ENCODE data around the gene MDGA2.
"Not testable (repeated sequence)": the region's sequence is repeated elsewhere in the genome, so short reads cannot be mapped to it uniquely, and the experiment has no call there.

The MDGA2 gene

DNA sequence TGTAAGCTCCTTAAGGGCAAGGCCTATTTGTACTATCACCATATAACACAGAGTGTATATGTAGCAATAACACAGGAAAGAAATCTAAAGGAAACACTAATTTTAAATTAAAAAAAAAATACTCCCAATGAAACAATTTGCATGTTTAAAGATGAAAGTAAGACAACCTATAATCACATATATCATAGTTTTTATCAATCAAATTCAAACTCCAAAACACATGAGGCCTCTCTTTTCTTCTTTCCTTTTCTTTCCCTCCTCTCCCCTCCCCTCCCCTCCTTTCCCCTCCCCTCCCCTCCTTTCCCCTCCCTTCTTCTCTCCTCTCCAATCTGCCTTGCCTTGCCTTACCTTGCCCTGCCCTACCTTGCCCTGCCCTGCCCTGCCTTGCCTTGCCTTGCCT is 618.0 kb downstream of the MDGA2 start:
- no peak for DNase-seq

DNA sequence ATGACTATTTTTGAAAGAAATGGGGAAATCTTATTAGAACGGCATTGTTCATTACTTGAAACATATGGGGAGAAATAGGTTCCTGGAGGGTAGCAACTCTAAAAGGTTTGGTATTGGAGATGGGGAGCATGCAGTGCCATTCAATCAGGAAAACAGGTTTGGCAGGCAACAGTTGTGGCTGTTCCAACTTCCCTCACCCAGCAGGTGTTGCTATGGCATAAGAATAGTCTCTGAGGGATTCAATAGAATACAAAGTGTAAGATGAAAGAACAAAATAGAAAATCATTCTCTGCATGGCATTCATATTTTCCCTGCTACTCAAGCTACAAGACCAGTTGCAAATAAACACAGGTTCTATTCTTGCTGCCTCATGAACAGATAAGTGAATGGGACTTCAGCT is 630.6 kb downstream of the MDGA2 start:
- DNase-seq, result no peak

DNA sequence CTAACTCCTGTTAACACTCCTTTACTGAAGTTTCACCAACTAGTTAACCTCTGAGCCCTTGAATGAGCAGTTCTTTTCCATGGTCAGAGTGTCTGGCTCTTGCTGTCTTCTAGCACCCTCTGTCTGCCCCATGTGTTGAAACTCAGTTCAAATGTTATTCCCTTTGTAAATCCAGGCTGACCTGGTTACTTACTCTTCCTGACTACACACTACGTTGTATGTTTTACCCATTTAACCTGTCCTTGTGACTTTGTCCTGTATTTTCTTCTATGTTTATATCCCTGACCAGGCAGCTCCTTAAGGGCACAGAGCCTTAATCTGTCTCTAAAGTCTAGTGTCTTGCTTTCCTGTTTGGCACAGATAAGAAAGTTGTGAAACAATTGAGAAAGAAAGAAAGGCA is 634.9 kb downstream of the MDGA2 start:
- no peak for DNase-seq

DNA sequence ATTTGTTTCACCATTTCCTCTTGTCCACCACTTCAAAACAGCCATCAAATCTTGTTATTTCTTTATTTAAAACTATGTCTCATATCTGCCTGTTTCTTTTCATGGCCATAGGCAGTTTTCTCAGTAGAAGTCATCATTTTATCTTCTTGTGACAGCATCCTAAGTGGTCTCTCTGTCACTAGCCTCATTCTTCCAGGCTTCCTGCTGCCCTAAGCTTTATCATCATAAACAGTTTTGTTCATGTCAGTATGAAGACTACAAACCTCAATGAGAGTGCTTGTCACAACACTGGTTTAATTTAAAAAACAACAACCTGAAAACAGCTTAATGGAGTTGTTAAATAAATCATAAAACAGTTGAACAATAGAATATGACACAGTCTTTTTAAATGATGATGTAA is 636.1 kb downstream of the MDGA2 start:
- DNase-seq, result no peak

DNA sequence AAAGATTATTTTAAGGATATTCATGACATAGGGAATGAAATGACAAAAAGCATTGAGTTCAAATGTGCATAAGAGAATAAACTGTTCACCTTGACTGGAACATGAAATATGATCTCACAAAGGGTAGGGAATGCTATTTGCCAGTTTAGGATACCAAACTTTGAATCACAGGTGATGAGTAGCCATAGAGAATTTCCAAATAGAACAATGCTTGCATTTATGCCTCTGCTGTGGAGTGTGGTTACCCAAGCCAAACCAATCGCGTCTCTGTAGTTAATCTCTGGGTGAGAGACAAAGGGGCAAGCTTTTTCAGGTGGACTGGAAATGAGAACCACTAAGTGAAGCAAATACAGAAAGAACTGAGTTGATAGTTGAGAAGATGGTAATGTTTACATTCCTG is 652.7 kb downstream of the MDGA2 start:
- no peak for DNase-seq

DNA sequence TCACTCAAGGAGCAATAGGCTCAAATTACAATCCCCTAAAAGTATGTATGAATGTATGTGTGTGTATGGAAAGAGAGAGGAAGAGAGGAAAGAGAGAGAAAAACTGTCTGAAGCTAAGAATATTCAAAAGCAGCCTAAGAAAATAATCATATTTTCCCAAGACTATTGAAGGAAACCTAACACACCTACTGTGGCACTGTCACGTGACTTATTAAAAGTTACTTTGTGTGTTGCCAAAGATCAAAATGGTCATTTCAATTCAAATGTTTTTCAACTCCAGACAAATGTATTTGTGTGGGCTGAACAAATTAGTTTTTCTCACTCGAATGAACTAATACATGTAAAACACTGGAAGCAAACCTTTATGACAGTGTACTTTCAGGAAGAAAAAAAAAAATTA is 654.9 kb downstream of the MDGA2 start:
- no peak for DNase-seq

DNA sequence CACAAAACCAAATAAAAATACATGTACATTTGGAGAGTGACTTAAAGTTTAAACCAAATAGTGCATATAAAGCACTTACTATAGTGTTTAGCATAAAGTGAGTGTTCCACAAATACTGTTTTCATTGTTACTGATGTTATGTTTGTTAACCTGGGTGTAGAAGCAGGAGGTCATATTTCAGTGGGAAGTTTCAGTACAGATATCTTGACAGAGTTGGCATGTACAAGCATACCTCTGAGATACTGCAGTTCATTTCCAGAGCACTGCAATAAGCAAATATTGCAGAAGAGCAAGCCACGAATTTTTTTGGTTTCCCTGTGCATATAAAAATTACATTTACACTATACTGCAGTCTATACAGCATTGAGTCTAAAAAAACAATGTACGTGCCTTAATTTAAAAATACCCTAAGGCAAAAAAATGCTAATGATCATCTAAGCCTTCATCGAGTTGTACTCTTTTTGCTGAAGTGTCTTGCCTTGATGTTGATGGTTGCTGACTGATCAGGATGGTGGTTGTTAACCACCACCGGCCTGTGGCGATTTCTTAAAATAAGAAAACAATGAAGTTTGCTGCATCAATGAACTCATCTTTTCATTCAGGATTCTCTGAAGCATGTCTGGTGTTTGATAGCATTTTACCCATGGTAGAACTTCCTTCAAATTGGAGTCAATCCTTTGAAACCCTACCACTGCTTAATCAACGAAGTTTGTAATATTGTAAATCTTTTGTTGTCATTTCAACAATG is 662.7 kb downstream of the MDGA2 start:
- no peak for DNase-seq

DNA sequence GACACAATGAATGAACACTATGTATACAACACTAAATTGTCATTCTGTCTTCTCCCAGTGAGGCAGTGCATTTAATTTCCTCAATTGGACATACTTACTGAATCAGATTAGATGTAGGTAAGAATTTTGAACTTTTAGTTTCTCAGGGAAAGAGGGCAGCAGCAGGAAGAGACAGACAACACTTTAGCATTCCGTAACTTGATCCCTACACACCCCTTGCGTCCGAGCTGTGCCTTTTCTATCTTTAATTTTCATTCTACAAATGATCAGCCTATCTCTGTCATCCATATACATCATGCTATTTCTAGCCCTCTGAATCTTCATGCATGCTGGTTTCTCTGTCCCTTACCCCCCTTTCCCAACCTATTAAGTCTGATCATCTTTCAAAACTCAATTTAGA is 665.8 kb downstream of the MDGA2 start:
- DNase-seq, result no peak

DNA sequence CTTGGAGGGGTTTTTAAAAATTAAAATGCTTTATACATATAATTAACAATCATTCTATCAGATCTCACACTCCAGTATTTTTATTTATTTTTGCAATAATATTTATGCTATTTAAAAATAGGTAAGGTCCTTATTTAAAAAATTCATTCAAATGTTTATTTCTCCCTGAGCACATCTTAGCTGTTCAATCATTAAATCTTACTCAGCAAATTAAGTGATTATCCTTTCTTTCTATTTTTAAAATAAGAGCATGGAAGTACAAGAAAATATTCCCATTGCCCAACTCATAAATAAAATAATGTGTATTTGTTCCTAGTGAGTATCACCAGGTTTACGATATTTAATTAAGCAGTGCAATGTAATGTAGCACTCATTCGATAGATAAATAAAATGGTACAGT is 666.7 kb downstream of the MDGA2 start:
- no peak for DNase-seq

DNA sequence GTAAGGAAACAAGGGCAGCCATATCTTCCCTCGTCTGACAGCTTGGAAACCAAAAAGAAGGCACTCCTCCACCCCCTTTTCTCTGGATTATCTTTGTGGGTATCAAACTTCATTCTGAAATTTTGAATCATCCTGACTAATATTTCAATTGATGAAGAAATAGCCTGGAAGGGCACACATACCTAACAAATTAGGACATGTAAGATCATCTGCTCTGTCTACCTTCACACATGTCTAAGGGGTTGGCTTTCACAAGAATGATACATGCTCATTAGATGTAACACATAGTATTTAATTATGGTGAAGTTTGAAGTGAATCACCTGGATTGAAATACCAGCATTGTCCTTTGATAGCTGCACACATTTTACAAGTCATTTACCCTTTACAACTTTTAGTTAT is 675.7 kb downstream of the MDGA2 start:
- no peak for DNase-seq

DNA sequence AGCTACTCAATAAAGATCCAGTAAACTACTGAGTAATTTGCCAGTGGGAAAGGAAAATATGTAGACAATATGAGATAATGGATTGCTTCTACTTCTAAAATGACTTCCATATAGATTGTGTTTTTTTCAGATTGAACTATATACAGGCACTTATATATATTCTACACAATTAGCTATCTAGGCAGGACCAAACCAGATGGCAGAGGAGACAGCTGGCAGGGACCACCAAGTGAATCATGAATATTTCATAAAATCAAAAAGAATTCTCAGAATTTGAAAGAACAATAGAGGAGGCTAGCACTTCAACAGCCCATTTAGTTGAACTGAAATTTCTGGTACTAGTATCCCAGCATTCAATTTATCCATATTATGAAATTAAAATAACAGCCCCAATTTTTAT is 685.8 kb downstream of the MDGA2 start:
- no peak for DNase-seq

DNA sequence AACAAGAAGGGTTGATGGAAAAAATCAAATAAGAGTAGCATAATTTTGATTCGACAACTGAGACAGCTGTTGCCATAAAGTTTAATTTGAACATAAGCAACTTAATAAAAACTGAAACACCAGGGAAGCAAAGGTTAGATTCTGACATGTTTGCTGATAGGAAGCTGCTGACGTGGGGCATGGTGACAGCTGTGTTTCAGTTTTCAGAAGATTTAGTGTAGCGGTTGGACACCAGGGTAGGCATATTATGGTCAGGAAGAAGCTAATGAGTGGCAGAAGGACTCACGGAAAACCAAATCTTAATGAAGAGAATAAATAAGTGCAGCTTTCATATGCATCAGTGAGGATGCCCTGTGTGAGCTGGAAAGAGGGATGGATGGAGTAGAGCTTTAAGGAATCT is 687.1 kb downstream of the MDGA2 start:
- DNase-seq, result no peak

DNA sequence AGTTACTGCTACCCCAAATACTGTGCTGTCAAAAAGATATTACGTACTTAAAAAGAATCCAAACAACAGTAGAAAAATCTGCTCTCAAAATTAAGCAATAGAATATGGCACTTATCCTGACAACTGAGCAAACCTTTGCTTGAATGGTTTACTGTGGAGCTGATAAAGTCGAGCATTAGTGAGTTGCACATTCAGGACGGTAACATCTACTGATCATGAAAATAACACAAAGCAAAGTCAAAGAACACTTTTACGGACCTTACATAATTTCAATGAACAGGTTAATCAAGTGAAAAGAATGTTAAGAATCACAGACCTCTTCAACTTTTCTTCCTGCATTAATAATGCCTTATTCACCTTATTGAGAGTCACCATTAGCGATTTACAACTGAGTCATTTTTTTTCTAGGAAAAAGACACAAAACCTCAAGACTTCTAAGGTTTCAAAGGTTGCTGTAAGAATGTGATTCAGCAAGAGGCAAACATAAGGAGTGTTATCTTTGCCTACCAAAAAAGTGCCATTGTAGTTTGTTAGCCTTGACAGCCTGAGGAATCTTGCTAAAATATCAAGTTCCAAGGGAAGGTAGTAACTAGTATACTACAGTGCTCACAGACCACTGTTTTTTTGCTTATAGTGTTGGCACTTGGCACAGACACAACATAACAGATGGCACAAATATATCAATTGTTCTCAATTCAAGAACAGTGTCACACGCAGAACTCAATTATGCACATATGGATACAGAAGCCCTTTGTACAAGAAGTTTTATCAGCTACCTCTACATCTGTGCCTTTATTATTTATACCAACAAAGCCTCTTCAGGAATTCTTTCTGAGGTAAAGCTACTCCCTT is 689.6 kb downstream of the MDGA2 start:
- DNase-seq, result no peak

DNA sequence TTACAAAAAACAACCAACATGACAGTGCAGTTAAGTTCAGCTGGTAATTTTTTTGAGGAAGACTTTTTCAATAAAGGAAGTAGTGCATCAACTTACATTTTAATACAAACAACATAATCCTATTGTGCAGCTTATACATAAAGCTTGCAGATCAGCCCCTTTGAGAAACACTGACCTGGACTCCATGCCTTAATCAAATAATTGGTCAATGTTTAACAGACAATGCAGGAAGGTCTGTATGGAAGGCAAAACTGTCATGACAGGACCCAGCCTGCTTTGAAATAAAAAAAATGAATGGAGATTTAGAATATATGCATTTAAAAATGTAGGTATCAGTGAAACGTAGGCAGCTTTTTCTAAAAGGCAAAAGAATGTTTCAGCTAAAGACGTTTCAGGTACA is 702.1 kb downstream of the MDGA2 start:
- no peak for DNase-seq

DNA sequence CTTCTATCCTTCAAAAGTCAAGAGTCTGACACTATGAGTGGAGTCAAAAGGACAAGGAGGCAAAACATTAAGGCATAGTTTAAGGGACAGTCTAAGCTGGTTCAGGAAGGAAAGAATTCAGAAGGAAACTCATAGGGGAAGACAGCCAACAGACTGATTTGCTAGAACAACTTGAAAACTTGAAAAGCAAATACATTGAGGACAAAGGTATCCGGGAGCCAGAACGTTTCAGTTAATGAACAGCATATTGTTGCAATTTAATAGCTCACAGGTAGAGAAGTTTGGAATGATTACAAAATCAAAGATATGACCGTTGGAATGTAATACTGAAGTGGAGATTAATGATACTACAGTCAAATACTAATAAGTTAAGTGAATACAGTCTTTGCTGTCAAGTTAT is 711.0 kb downstream of the MDGA2 start:
- DNase-seq, result no peak

DNA sequence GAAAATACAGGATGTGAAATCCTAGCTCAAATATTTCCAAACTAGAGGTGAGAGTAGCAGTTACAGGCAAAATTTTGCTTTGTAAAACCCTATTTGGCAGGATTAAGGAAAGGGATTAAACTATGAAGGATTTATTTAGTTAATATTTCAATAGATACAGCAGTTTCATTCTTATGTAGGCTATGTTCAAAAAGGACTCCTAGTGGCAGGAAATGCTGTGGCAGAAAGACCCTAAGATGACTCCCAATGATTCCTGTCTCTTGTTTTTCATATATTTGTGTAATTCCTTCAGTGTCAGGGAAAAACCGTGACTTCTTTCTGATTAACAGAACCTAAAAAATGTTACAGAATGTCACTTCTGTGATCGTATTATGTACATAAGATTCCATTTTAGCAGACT is 724.3 kb downstream of the MDGA2 start:
- no peak for DNase-seq

DNA sequence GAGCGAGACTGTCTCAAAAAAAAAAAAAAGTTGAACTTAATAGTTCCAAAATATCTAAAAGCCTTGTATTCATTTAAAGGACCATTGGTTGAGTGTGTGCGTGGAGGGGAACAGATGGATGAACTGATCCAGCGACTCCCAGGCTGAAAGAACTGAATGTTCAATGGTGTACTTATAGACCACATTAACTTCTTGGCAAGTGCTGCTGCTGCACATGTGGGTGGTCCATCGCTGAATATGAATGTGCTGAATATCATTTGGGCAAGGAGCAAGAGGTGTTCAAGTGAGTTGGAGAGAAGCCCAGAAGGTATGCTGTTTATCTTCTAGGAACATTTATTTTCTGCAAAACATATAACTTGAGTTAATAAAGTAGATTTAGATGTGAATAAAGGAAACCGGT is 734.8 kb downstream of the MDGA2 start:
- no peak for DNase-seq

DNA sequence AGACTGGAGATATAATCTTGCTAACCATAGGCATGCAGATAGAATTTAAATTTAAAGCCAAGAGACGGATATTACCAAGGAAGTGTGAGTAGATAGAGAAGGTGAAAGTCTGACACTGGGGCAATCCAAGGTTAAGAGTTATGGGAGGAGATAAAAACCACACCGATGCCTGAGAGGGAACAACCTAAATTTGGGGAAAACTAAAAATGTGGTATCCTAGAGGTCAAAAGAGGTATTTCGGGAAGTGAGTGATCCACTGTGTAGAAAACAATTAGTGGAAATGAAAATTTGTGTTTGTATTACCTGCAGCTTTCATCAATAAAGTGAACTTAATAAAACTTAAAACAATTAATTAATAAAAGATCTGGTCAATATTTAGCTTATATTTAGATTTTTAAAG is 754.9 kb downstream of the MDGA2 start:
- no peak for DNase-seq

DNA sequence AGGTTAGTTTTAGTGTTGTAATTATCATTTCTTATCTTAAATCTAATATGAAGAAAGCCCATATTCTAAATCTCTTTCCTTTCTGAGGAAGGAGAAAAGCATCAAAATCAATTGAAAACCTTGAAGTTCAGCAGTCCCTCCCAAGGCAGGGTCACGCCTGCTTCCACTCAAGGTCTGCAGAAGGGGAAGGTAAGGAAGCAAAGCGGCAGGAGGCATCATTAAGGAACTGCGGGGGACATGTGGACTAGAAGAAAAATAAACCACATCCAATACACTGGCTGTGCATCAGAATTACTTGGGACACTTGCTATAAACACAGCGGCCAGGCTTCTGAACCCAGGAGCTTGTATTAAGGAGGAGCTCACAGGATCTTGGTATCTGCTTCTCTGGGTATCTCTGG is 759.9 kb downstream of the MDGA2 start:
- not testable (repeated sequence) for DNase-seq

DNA sequence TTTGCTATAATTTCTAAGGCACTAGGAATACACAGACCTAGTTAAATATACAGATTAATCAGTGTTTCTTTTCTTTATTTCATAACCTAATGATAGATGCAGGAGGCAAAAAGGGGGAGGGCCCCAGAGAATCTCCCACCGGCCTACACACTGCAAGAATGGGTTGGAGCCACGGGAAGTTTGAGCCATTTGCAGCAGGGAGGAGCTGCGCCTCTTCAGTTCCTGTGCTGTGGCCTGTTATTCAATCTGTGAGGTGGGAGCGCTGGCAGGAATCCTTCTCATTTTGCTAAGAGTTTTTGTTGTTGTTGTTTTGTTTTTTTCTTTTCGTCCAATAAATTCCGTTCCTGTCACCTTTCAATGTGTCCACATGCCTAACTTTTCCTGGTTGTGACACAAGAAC is 772.6 kb downstream of the MDGA2 start:
- no peak for DNase-seq

DNA sequence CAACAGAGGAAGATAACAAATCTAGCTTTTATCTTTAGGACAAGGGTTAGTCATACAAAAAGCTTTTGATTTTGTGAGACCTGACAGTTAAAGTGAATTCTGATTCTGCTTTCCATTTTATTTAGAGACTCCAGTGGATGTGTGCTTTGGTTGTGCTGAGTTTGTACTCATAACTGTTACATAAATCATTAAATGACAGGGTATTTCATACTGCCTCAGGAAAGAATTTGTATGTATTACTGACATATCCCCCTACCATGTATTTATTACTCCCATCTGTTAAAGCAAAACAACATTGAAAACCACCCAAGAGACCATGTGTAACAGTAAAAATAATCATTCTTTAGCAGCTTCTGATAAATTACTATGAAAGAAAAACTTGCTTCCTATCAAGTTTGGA is 780.9 kb downstream of the MDGA2 start:
- no peak for DNase-seq

DNA sequence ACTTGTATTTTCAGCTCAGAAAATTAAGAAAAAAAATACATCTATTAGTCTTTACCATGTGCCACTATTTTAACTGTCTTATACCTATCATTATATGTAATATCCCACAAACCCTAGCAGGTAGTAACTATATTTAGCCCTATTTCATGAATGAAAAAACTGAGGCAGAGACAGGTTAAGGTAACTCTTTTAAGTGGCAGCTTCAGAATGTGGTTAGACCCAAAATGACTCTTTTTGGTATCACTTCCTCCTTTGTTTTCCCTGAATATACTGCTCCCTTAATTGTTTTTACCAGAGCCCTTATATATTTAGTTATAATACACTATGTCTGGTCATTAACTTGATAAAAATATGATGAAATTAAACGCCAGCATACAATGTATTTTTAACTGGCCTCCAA is 788.3 kb downstream of the MDGA2 start:
- DNase-seq, result no peak

DNA sequence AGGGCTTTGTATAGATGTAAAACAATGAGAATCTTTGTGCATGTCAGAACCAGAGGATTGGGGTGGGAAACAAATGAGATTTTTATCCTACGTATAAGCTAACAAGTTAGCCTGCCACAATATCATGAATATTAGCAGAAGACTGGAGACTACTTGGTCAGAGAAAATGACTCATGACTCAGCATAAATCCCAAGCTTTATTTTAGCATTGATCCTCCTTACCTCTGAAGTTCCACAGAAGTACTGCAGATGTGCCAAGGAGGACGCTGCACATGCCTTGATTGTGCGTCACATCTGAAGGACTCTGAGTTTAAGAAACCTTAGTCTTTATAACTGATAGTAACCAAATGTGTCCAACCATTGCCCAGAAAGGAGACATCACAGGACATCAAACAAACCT is 789.8 kb downstream of the MDGA2 start:
- no peak for DNase-seq

DNA sequence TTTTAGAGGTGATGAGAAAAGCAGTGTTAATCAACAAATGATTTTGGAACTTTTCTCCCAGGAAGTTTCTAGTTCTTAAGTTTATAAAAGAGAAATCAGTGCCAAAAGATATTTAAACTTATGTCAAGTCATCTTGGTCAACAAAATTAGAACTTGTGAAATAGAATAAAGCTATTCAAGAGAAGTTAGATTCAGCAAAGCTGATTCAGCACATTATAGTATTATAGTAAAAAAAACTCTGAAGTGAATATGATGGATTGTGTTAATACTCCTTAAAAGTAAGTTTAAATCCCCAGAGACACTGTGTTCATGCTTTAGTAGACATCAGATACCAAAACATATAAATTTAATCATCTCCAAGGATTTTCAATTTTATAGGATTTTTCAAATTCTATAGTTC is 813.7 kb downstream of the MDGA2 start:
- DNase-seq, result no peak

Measured in SIG-M5 (cell line).